IPS DF 4.7 (cell line): ENCODE measurements around the gene NAP1L4.

Source experiments
- DNase-seq: peaks from one replicate; pipeline ENCODE4 v3.0.0-alpha.2; 2013; ENCODE audit warnings: low spot score; ENCODE audit errors: extremely low read depth

The NAP1L4 gene, protein sequence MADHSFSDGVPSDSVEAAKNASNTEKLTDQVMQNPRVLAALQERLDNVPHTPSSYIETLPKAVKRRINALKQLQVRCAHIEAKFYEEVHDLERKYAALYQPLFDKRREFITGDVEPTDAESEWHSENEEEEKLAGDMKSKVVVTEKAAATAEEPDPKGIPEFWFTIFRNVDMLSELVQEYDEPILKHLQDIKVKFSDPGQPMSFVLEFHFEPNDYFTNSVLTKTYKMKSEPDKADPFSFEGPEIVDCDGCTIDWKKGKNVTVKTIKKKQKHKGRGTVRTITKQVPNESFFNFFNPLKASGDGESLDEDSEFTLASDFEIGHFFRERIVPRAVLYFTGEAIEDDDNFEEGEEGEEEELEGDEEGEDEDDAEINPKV

DNA sequence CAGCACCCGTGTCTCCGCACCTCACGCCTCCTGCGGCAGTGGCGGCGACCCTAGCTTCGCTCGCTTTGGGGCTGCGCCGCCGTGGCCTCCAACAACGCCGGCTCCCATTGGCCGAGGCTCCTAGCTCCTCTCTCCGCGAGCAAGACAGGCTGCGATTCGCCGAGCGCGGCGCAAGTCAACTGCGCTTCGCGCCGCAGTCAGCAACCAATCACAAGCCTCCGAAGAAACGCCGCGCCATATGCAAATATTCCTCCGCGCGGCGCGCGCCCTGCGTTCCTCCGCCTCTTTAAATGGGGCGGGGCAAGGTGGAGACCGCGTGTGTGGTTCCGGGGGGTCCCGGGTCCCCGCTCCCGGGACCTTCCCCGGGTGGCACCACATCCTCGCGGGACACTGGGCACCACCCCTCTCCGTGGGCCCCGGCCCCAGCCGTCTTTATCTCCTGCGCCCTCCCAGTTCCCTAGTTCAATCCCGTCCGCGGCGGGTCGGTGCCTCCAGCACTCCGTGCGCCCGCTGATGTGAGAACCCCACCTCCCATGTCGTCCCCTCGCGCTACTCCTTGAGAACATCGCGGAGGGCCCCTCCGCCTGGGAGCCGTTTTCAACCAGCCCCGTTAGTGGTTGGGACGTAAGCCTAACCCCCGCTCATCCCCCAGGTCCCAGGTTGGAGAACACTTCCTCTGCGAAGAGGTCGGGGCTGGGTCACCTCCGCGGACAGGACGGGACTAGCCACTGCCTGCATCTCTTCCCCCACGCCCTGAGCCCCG lies at the start of gene NAP1L4:
NAP1L4 (minus strand) TSS at position 96 of the 763 bp plus-strand sequence. CDS start 13,109 bp downstream, outside the sequence.
- DNase-seq: peak; percentile 93

DNA sequence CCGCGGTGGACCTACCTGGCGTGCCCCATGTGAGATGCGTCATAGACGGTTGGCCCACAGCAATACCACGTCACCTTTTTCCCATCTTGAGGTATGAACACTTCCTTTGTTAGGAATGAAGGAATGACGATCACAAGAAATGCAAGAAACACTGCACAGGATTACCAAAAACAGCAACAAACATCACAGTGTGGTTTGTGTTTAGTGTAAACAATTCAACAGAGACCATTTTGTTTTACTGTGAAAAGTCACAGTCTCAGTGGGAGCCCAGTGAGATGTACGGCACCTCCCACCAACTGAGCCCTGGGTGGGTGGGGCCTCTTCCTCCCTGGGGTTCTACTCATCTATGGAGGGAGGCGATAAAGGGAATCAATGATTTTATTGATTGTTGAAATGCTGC lies 48.8 kb upstream of the NAP1L4 start:
- DNase-seq: no peak

DNA sequence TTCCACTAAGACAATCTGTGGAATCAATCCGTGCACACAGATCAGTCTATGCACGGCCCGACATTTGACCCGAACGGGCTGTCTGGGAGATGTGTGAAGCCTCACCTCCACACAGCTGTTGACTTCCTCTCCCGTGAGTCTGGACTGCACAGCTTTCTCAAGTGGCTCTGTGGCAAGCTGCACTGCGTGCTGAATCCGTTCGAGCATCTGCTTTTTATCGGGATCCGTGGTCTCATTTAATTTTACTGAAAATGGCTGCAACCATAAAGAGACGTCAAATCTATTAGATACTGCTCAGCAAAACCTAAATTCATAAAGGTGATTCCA lies 45.8 kb upstream of the NAP1L4 start:
- no peak for DNase-seq

DNA sequence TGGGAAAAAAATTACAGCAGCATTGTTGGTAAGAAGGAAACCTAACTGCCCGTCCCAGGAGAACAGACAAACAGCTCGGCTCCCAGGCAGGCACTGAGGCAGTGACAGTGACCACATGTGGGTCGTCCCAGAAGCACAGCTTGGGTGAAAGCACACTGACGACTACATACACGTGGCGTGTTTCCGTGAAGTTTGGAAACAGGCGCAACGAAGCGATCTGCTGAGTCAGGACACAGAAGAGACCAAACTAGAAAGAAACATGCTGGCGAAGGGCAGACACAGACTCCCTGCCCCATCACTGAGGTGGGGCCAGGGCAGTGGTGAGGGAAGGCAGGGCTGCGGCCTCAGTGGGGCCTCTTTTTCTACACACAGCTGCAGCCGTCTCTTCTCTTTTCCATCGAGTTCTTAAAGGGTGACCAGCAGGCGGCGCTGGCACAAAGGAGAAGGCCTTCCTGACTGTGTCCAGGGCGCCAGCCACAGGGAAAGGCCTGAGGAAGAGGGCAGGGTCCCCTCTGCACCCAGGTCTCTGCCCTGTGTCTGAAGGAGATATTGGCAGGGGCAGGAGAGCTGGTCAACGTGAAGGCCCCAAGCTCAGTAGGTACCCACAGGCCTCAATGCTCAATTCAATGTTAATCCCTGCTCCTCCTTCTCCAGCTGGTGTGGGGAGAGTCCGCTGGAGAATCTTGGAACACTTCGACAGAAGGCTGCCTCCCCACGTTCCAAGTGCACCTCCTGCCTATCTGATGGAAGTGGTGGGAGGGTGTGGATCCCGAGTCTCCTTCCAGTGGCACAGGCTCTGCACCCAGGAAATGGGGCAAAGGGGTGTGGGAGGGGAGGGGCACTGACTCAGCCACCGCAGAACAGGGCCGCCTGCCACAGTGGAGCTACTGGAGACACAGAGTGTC lies 45.2 kb upstream of the NAP1L4 start:
- DNase-seq: peak; percentile 28

DNA sequence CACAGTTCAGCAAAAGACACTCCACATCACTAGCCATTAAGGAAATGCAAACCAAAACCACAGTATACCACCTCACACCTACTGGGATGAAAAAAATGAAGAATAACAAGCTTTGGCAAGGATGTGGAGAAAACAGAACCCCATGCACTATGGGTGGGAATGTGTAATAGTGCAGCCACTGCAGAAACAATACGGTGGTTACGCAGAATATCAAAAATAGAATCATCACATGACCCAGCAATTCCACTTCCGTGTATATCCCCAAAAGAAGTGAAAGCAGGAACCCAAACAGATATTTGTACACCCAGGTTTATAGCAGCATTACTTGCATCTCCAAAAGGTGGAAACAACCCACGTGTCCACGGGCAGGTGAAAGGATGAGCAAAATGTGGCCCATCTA lies 44.3 kb upstream of the NAP1L4 start:
- no peak for DNase-seq

DNA sequence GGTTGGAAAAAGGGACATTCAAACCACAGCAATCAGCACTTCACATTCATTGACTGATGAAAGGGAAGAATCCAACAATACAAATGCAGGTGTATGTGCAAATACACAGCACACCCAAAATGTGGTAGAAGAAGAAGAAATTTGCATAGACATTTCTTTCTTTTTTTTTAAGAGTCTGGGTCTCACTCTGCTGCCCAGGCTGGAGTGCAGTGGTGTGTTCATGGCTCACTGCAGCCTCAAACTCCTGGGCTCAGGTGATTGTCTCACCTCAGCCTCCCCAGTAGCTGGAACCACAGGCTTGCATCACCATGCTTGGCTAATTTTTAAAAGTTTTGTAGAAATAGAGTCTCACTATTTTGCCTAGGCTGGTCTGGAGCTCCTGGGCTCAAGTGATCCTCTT lies 43.2 kb upstream of the NAP1L4 start:
- DNase-seq: no peak

DNA sequence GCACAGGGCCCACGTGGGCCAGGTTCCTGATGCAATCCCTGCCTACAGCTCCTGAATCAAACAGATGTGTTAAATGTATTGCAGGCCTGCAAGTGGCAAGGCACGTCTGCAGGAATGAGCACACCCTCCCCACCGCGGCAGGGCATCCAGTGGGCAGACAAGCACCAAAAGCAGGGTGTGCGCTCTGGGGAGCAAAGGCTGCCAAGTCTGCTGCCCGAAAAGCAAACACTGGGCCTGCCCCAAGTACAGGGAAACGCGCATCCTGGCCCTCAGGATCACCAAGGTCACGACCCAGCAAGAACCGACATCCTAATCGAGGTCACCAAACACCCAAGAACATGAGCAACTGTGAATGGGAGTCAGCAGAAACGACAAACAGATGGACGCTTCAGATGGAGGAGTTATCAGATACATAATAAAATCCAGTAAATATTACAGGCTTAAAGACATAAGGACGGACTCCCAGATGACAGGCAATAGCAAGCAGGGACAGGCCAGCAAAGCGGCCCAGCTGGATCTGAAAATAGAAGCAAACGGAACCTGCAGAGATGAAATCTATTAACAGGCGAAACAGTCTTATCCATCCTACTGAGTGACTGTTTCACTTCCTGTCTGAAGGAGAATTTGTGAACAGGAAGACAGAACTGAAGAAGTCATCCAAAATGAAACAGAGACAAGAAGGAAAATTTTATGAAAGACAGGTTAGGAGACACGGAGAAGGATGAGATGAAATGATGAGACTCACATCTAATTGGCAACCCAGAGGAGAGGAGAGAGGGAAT lies 38.4 kb upstream of the NAP1L4 start:
- no peak for DNase-seq

DNA sequence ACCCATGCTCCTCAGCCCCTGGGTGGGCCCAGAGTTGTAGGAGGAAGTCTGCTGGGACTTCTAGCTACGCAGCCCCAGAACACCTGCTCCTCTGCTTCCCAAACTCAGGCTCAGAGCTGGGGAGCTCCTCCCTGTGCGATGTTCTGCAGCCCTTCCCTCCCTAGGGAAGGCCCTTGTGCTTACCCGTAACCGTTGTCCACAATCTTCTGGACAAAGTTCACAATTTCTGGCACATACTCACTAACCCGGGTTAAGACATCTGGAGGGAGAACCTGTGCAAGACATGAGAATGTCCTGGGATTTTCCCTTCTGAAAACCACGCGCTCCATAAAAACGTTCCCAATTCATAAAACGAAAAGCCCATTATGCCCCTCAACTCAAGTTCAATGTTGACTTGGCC lies 36.7 kb upstream of the NAP1L4 start:
- no peak for DNase-seq

DNA sequence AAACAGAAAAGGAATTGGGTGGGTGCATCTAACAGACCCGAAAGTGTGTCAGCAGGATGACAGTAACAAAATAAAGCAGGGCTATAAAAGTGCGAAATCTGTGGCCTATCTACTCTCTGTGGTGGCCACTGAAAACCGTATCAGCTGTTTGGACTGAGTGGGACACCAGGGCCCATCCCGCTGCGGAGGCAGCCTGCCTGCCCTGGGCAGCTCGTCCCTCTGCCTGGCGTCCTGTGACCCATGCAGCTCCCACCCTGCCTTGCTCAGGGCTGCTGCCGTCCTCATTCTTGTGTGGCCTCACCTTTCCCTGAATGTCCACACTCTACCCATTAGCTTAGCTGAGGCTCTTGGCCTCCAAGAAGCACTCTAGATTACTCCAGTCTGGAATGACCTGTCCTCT lies 34.7 kb upstream of the NAP1L4 start:
- no peak for DNase-seq

DNA sequence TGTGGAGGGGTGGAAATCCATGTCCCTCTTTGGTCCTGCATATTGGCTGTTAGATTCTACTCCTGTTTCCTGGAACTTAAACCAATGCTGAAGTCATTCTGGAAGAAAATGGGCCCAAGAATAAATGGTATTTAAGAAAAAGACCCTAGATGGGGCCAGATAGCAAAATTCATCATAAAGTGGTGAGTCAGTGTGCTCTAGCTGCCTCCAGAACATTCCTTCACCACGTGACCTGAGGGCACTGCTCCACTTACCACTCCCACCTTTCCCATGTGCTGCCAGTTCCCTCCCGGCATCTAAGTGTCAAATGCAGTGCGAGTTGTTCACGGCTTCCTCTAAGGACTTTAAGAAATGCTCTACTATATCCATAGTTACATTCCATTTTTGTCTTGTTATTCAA lies 30.9 kb upstream of the NAP1L4 start:
- DNase-seq: no peak

DNA sequence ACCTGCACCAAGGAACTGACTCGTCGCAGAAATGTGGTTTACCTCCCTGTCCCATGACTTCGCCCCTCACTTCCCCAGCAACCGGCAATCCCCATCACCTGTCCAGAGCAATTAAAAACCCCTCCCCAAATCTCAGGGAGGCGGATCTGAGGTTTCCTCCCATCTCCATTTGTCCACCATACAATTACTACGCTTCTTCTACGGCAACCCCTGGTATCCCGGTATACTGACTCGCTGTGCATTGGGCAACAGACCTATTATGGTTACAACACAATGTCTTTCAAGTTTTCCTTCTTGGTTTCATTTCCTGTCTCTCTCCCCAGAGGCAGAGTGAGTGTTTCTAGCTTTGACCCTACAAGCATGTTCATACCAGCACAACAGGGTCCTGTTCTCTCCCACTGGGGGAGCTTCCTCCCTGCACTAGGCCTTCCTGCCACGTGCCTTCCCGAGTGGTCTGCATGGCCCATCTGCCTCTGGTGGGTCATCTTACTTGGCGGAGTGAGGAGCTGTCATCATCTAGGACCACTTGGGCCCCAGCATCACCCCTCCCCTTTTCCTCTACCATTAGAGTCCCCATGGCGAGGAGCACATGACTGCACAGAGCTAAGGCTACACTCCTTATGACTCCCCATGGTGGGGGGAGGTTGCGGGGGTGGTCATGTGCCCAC lies 30.3 kb upstream of the NAP1L4 start:
- DNase-seq: no peak

DNA sequence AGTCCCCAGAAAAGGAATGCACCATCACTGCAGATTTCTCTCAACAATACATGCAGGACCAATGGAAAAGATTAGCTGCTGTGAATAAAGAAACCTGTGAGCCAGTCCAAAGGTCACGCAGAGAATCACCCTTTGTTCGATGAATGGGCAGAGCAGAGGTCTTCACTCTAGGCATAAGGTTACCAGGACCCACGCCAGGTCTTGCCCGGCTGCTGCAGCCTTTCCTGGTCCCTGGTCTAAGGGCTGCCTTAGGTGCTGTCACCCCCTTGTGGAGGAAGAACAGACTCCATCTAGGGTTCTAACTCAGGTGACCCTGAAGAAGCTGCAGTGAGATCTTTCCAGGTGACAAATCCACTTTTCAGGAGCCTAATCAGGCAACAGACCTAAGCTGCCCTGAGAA lies 29.0 kb upstream of the NAP1L4 start:
- peak; percentile 11 for DNase-seq

DNA sequence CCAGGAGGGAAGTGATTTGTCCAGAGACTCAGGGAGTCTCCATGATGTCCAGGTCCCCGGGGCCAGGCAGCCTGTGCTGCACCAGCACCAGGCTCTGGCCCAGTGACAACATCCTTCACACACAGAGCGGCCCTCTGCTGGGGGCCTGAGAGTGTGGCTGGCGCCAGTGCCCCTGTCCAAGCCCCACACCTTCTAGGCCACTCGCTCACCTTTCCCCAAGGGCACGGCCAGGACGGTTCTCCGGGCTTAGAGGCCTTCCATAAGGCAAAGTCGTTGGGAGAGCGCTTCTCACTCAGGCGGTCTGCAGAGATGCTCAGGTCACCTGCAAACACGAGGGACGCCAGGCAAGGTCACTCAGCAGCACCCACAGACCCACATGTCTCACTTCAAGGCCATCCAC lies 27.9 kb upstream of the NAP1L4 start:
- no peak for DNase-seq

DNA sequence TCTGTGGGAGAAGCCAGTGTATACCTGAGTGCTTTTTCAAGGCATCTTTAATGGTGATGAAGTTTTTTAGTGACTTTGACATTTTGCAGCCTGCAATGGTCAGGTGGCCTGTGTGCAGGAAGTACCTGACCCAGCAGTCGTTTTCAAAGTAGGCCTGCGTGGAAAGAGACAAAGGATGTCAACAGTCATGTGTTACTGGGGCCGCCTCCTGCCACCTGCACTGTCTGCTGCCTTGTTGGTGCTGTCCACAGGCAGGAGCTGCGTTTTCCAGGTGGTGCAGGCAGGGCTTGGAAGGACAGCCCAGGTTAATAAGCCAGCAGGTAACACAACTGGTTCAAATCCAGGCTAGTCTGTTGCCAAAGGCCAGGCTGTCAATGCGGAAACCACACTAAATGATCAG lies 26.5 kb upstream of the NAP1L4 start:
- no peak for DNase-seq

DNA sequence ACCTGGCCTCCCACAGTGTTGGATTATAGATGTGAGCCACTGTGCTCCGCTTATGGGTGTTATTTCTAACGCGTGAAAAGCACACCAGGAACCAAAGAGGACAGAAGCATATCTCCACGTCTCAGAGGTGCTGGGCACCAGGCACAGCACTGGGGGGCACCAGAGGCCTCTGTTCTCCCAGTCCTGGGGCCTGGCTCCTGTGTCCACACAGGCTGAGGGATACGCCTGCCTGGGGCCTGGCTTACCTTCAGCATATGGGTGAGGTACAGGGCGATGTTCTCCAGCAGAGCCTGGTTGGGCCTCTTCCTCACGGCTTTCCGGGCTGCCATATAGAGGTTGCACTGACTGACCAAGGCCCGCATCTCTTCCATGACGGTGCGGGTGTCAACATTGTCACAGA lies 24.7 kb upstream of the NAP1L4 start:
- DNase-seq: no peak

DNA sequence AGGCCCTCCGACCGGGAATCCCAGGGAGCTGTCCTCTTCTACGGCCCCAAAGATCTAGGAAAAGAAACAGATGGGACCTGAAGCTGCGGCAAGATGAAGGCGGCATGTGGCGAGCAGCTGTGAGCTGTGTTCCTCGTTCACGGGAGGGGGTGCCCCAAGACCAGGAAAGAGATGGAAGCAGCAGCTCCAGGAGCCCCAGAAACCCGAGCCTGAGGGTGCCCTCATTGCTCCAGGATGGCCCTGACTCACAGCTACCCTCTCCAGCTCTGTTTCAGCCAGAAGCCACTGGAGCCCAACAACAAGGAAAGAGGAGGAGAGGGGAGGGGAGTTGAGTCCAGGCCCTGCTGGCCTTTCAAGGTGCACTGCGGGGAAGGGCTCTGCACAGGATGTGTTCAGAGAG lies 23.7 kb upstream of the NAP1L4 start:
- no peak for DNase-seq

DNA sequence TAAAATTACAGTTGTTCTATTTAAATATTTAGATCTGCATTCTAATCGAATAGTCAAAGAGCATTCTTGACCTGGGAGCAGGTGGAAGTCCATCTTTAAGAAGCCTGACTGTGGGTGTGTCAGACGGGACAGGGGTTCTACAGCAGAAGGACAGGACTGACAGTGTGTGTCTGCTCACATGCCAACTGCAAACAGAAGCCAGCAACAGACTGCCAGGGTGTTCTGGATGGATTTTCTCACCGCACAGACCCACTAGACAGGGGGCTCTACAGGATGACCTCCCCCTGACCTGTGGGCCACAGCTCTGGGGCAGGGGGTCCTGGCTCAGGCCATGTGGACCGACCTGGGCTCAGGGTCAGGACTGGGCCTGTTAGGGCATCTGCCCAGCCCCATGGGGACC lies 22.8 kb upstream of the NAP1L4 start:
- DNase-seq: no peak

DNA sequence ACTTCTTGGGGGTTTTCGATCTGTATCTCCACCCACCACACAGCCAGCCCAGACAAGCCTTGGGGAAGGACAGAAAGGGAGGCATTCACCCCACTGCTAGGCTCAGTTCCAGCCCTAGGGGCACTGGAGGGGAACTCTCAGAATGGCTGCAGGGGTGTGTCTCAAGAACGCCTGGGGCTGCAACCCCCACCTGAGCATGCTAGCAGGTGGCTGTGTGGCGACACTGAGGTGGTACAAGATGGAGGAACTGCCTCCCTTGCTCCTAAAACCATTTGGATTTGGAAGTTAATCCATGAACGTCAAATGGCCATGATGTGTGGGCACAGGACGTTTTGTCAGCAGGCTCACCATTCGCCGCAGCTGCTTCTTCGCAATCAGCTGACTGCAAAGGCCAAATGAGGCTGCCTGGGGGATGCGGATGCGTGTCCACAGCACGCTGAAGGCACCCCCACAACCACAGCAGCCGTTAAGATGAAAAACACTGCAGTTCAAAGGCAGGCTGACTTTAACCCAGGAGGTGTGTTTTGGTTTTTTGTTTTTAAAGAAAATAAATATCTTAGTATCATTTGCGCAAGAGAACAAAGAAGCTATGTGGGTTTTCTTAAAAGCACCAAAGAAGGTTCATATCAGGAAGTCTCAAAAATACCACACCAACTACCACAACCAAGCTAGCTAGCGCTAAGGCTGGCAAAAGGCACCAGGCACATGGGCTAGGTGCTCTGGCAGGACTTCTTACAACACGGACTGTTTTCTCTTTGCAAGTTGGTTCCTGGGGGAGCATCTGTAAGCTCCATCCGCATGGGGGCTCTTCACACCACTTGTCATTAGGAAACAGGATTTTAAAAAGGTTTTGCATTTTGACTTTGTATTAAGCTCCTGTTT lies 22.2 kb upstream of the NAP1L4 start:
- no peak for DNase-seq
